GM21390 (cell line): ENCODE data around the gene MEF2D.

Experiments
- ATAC-seq: cut with Tn5 transposase; IDR thresholded peaks from one replicate; pipeline ENCODE4 v1.9.1; 2021; ENCODE audit not compliant: unreplicated experiment

MEF2D gene

GRCh38 chr1:156500543-156500792, at the start of gene MEF2D:
TSS of gene MEF2D (minus strand) at chr1:156500775. CDS start at chr1:156483292, 17,483 bp downstream.
- no peak for ATAC-seq

DNA sequence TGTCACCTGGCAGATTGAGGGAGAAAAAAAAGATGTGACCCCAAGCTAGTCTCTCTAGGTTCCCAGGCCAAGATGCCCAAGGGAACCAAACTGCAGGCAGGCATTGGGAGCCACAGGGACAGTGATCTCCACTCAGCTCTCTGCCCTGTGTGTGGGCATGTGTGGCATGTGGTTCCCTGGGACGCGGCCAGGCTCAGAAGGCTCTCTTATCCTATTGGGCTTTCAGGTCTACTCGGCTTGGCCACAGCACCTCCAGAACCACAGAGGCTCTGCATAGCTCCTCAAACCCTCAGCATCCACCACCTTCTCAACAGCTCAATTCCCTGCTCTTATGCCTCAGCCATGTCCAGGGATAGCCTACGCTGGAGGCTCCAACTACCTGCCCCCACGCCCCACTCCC, 49.8 kb upstream of the MEF2D start:
- no peak for ATAC-seq

- no peak for ATAC-seq
Observed at GRCh38 chr1:156549831-156550230, 49.3 kb upstream of the MEF2D start.

DNA sequence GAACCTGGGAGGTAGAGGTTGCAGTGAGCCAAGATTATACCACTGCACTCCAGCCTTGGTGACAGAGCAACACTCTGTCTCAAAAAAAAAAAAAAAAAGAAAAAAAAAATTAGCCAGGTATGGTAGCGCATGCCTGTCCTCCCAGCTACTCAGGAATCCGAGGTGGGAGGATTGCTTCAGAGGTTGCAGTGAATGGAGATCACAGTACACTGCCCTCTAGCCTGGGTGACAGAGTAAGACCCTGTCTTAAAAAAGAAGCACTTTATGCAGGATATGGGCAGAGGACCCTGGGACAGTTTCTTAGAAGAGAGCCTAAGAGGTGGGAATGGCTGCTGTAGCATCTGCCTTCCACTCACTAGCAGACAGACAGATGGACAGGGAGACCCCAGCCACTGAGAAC, 48.8 kb upstream of the MEF2D start:
- ATAC-seq, result no peak

GRCh38 chr1:156547982-156548381, 47.4 kb upstream of the MEF2D start:
- no peak for ATAC-seq

GRCh38 chr1:156547434-156547833, 46.9 kb upstream of the MEF2D start:
- no peak for ATAC-seq

- ATAC-seq, result no peak
Observed at GRCh38 chr1:156546267-156546666, 45.7 kb upstream of the MEF2D start.

DNA sequence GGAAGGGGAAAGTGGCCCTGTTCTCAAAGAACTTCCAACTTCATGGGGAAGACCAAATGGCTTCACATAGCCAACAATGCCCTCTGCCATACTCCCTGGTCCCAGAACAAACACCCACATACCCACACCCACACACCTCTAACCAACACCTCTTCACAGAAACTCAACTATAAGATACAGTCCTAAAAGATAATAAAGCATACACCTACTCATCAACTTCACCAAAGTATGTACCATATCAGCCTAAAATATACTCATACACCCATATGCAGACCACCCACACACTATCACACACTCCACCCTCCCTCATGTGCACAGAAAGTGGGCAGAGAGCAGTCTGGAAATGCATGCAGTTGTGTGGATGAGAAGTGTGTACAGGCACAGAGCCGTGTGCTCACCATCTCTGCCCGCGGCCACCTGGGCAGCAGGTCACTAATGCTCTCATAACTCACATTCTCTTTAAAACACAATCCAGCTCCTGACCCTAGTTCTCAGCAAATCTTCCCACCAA, 44.1 kb upstream of the MEF2D start:
- ATAC-seq, result no peak

- no peak for ATAC-seq
Observed at GRCh38 chr1:156543066-156543465, 42.5 kb upstream of the MEF2D start.

- no peak for ATAC-seq
Observed at GRCh38 chr1:156540955-156541354, 40.4 kb upstream of the MEF2D start.

GRCh38 chr1:156539818-156540355, 39.3 kb upstream of the MEF2D start:
- ATAC-seq, result no peak

DNA sequence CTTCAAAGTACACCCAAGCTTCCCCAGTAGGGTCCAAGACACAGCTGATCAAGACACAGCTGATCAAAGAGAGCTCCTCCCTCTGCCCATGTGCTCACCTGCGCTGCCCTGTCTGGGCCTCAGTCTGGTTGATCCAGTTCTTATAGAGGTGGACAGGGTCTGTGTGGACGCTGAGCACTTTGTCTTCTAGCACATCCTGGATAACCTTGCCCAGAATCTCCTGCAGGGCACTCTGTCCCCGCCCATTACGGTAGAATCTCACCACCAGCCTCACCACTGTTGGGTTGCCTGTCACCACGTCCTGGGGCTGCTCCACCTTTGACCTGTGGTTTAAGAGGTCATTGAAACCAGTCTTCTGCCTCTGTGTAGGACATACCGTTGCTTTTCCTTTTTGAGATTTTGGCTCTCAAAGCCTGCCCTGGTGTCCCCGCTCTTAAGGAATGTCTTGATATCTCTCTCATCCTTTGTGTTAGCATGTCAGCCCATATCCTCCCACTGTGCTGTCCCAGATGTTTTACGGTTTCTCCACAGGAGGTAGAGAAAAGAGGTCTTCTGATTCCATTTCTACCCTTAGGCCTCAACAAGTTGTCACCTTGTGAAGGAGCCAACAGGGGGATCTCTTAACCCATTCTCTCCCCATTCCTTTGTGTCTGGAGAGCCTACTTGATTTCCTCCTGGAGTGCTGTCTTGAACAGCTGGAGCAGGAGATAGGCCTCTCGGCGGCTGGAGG, 38.3 kb upstream of the MEF2D start:
- ATAC-seq, result no peak

- ATAC-seq, result no peak
Observed at GRCh38 chr1:156537027-156537426, 36.5 kb upstream of the MEF2D start.

DNA sequence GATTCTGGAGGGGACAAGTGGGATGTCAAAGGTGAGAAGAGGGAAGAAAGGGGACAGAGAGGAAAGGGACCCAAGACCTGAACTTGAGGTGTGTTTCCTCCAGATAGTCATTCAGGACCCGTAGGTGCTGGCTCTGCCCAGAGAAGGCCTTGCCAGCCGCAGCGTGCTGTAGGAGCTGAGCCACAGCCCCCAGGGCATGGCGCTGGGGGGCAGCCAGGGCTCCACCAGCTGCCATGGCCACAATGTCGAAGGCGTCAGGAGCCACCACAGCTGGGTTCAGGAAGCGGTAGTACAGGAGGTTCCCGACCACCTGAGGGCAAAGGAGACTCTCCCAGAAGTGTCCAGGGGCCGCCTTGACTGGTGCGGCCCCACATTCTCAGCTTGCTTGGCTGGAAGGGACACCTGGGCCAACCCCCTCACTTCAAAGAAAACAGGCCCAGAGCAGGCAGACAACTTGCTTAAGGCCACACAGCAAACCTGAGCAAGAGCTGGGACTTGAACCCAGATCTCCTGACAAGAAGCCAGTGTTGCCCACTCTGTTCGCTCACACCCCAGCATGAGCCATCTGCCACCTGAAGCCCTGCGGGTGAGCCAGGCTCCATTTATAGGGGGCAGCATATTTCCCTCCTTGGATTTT, 34.0 kb upstream of the MEF2D start:
- no peak for ATAC-seq

GRCh38 chr1:156533568-156534220, 33.1 kb upstream of the MEF2D start:
- ATAC-seq, result no peak

- ATAC-seq, result no peak
Observed at GRCh38 chr1:156532374-156532773, 31.8 kb upstream of the MEF2D start.

DNA sequence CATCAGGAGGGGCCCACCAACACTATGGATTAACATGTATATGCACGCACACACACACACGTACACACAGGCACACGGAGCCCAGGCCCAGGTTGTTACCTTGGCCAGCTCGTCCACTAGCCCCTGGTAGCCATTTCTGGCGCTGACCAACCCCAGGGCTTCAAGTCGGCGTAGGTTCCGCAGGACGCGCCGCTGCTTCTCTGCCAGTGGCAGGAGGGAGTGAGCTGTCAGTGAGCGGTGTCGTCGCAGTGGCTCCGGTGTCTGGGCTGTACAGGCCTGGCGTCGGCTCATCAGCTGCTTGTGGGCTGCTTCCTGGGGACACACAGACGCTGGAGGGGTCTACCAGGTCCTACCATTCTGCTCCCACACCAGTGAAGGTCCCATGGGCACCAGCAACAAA, 29.4 kb upstream of the MEF2D start:
- ATAC-seq, result no peak

GRCh38 chr1:156528875-156529425, 28.4 kb upstream of the MEF2D start:
- ATAC-seq, result no peak

GRCh38 chr1:156528231-156528630, 27.7 kb upstream of the MEF2D start:
- no peak for ATAC-seq

DNA sequence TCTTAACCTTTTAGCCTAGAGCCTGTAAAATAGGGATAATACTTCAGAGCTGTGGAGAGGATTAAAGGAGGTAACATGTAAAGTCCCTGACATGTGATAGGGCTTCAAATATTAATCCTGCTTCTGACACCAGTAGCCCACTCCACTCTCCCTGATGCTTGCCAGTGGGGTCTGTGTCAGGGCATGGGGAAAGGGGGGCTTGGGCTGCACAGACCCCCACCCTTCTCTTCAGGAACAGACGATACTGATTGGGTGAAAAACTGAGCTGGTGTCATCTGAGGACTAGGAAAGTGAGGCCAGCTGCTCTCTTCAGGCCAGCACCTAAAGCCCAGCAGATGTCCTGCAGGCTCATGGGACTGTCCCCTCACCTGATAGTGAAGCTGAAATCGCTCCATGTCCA, 27.0 kb upstream of the MEF2D start:
- no peak for ATAC-seq

DNA sequence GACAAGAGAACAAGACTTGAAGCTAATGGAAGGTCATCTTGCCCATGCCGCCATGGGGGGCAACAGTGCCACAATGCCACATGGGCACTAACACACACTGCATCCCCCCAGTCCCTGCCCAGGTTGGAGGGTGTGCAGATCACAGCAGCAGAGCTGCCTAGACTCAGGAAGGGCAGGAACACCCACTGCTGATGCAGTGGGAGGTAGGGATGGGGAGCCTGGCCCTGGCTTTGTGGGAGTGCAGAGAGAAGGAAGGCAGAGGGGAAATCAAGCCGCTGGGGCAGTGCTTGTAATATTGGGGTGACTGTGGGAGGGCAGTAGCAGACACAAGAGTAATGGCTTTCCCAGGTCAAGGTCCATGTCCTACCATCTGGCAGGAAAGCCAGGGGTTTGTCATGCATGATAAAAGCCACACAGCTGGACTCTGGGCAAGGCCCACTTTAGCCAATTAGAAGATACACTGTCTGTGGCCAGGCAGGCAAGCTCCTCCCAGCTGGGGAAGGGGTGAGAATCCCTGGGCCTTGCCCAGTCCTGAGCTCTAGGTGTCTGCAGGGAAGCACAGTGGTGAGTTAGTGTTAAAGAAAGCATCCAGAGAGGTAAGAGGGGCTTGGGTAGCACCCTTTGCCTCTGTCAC, 25.4 kb upstream of the MEF2D start:
- ATAC-seq, result no peak
